ENCODE results near the gene EMP2. TPM values are rescaled to one million over a fixed set of nuclear protein-coding genes. Genes with fewer than 3 reads are reported as not detected.
A peak's percentile ranks its signal among the peaks of the same experiment; 100 is the strongest.
"Not testable (repeated sequence)": the region's sequence is repeated elsewhere in the genome, so short reads cannot be mapped to it uniquely, and the experiment has no call there.

Gene EMP2
- total and polyA plus RNA-seq, 5 donors, result 34.4 to 85.0 (median 73.6) TPM

DNA sequence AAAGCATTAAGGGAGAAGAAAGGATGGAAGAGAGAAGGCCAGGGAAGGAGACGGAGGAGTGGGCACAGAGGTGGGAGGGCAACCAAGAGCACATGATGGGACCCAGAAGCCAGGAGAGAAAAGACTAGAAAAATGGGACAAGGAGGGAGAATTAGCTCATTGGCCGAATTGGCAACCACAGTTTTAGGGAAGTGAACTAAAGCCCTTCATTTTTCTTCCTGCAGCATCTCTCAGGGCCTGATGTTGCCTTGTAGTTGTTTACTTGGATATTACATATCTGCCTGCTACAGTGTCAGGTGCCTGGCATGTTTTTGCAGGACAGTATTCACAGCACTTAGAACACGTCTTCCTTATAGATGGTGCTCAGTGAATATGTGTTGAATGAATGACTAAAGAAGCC is 19.0 kb downstream of the EMP2 start:
- Histone ChIP-seq H3K27me3 (ENCODE audit: control insufficient read depth, insufficient read depth) (no peaks in the 10 kb centered on the region), H3K4me3 (ENCODE audit: low read length) (no peak overlapping the region), H3K27ac (ENCODE audit: low read length) (no peak overlapping the region), H3K9me3 (ENCODE audit: control insufficient read depth, low read length) (no peaks in the 10 kb centered on the region), H3K4me1 (ENCODE audit: control insufficient read depth, insufficient read depth, low read length) (peaks cover 42% of the 10 kb centered on the region)
- intact Hi-C loops (cut with DNase I), result no loop called here
- DNase-seq (no peak), ATAC-seq (no peak)
- WGBS, result 69% methylated on average over 3 of the region's 3 CpGs

DNA sequence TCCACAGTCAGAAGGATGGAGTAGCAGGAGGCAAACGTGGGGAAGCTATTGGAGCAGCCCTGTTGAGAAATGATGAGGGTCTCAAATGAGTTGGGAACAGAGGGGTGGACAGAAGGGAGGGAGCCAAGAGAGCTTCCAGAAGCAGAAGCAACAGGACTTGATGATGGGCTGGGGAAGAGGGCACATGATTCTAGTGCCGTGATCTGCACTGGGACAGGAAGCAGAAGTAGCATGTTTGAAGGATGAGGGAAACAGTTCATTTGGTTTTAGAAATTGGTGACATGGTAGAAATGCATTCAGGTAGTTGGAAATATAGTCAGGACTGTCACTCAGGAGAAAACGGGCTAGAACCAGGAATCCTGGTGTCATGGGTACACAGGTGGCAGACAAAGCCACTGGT is 19.4 kb downstream of the EMP2 start:
- Histone ChIP-seq H3K4me1 (ENCODE audit: control insufficient read depth, insufficient read depth, low read length) (peaks cover 44% of the 10 kb centered on the region), H3K27ac (ENCODE audit: low read length) (no peak overlapping the region), H3K27me3 (ENCODE audit: control insufficient read depth, insufficient read depth) (no peaks in the 10 kb centered on the region), H3K9me3 (ENCODE audit: control insufficient read depth, low read length) (no peaks in the 10 kb centered on the region), H3K4me3 (ENCODE audit: low read length) (no peak overlapping the region)
- 76% methylated on average over 3 of the region's 3 CpGs for WGBS
- ATAC-seq, result no peak
- no peak for DNase-seq
- intact Hi-C loops (cut with DNase I), result no loop called here

DNA sequence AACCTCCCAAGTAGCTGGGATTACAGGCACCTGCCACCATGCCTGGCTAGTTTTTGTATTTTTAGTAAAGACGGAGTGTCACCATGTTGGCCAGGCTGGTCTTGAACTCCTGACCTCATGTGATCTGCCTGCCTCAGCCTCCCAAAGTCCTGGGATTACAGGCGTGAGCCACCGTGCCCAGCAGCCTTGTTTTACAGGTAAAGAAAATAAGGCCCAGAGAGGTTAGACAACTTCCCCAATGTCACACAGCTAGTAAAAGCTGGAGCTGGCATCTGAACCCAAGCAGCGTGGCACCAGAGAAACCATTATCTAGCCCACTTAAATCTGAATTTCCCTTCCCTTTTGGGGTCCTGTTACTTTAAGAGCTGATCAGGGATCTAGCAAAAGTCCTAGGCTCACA is 20.6 kb downstream of the EMP2 start:
- H3K9me3 ChIP-seq (ENCODE audit: control insufficient read depth, low read length); H3K4me3 ChIP-seq (ENCODE audit: low read length); ATAC-seq; H3K27me3 ChIP-seq (ENCODE audit: control insufficient read depth, insufficient read depth): not testable (repeated sequence)
- intact Hi-C loops (cut with DNase I), result loop anchor here in 1 of 4 donors (10.0 kb wide), 1 partner anchor 55 kb away; no protein-coding TSS in a partner anchor
- WGBS, result 87% methylated on average over 4 of the region's 4 CpGs
- peak in 1 of 3 donors; percentile 11 for DNase-seq
- Histone ChIP-seq H3K27ac (ENCODE audit: low read length) (peak overlapping the region; percentile 84), H3K4me1 (ENCODE audit: control insufficient read depth, insufficient read depth, low read length) (peaks cover 37% of the 10 kb centered on the region)

GRCh38 chr16:10558746-10559641 is 21.4 kb downstream of the EMP2 start:
- Histone ChIP-seq H3K9me3 (ENCODE audit: control insufficient read depth, low read length) (no peaks in the 10 kb centered on the region), H3K4me3 (ENCODE audit: low read length) (peak overlapping the region; percentile 8), H3K27ac (ENCODE audit: low read length) (peak overlapping the region; percentile 84), H3K4me1 (ENCODE audit: control insufficient read depth, insufficient read depth, low read length) (peaks cover 34% of the 10 kb centered on the region), H3K27me3 (ENCODE audit: control insufficient read depth, insufficient read depth) (no peaks in the 10 kb centered on the region)
- intact Hi-C loops (cut with DNase I), result loop anchor here in 1 of 4 donors (10.0 kb wide), 1 partner anchor 56 kb away; no protein-coding TSS in a partner anchor
- DNase-seq (peak; percentile 87 to 93 (median 93)), ATAC-seq (peak; percentile 88 to 89)
- 12% methylated on average over 25 of the region's 25 CpGs for WGBS

- WGBS, result 31% methylated on average over 7 of the region's 7 CpGs
- DNase-seq (peak in 2 of 3 donors; percentile 30 to 66), ATAC-seq (peak; percentile 50 to 74)
- Histone ChIP-seq H3K4me3 (ENCODE audit: low read length) (peak overlapping the region; percentile 8), H3K27ac (ENCODE audit: low read length) (peak overlapping the region; percentile 84), H3K9me3 (ENCODE audit: control insufficient read depth, low read length) (no peaks in the 10 kb centered on the region), H3K4me1 (ENCODE audit: control insufficient read depth, insufficient read depth, low read length) (peaks cover 31% of the 10 kb centered on the region), H3K27me3 (ENCODE audit: control insufficient read depth, insufficient read depth) (no peaks in the 10 kb centered on the region)
- intact Hi-C loops (cut with DNase I), result loop anchor here in 1 of 4 donors (10.0 kb wide), 1 partner anchor 56 kb away; no protein-coding TSS in a partner anchor
These were observed 22.1 kb downstream of the EMP2 start for GRCh38 chr16:10558305-10558704.

DNA sequence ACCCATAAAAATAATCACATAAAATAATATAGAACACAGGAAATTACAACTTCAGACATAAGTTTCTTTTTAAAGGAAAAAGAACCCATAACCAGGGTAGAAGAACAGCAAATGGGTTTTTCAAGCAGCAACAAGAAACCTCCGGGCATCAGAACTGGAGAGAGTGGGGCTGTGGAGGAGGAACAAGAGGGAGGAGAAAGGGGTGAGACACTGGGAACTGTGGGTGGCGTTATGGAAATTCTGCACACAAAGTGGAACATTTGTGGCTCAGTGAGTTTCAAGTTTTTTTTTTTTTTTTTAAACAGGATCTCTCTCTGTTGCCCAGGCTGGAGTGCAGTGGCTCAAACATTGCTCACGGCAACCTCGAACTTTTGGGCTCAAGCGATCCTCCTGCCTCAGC is 22.6 kb downstream of the EMP2 start:
- Histone ChIP-seq H3K4me3 (ENCODE audit: low read length) (no peak overlapping the region), H3K4me1 (ENCODE audit: control insufficient read depth, insufficient read depth, low read length) (peaks cover 30% of the 10 kb centered on the region), H3K9me3 (ENCODE audit: control insufficient read depth, low read length) (no peaks in the 10 kb centered on the region), H3K27me3 (ENCODE audit: control insufficient read depth, insufficient read depth) (no peaks in the 10 kb centered on the region), H3K27ac (ENCODE audit: low read length) (peak overlapping the region; percentile 84)
- 82% methylated on average over 5 of the region's 5 CpGs for WGBS
- intact Hi-C loops (cut with DNase I), result loop anchor here in 1 of 4 donors (10.0 kb wide), 1 partner anchor 57 kb away; no protein-coding TSS in a partner anchor
- ATAC-seq (no peak), DNase-seq (no peak)

GRCh38 chr16:10556236-10556635 is 24.2 kb downstream of the EMP2 start:
- H3K27ac ChIP-seq (ENCODE audit: low read length), result no peak overlapping the region

DNA sequence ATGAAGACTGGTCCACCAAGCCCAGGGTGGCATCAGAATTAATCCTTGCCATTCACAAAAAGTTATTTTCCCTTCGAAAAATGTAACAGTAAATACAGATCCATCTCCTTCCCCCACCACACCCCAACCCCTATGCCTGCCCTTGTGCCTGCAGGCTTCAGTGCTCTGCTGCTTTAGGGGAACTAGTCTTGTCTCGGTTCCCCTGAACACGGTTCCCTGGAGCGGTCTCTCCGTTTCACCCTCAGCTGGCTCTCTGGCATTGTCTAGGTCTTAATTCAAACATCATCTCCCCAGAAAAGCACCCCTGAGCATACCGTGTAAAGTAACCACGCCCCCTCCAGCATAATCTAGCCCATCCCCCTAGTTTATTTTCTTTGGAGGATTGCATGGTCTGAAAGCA is 25.8 kb downstream of the EMP2 start:
- Histone ChIP-seq H3K27me3 (ENCODE audit: control insufficient read depth, insufficient read depth) (no peaks in the 10 kb centered on the region), H3K9me3 (ENCODE audit: control insufficient read depth, low read length) (no peaks in the 10 kb centered on the region), H3K27ac (ENCODE audit: low read length) (no peak overlapping the region), H3K4me3 (ENCODE audit: low read length) (no peak overlapping the region), H3K4me1 (ENCODE audit: control insufficient read depth, insufficient read depth, low read length) (peaks cover 13% of the 10 kb centered on the region)
- 83% methylated on average over 7 of the region's 7 CpGs for WGBS
- DNase-seq (peak in 1 of 3 donors; percentile 21), ATAC-seq (no peak)
- intact Hi-C loops (cut with DNase I), result loop anchor here in 1 of 4 donors (10.0 kb wide), 1 partner anchor 60 kb away; no protein-coding TSS in a partner anchor

More at GRCh38 chr16:10556236-10556635, 24.2 kb downstream of the EMP2 start:
- WGBS, result 72% methylated on average over 3 of the region's 3 CpGs
- H3K27me3 ChIP-seq (ENCODE audit: control insufficient read depth, insufficient read depth), result no peaks in the 10 kb centered on the region
- no peaks in the 10 kb centered on the region for H3K9me3 ChIP-seq (ENCODE audit: control insufficient read depth, low read length)
- intact Hi-C loops (cut with DNase I), result loop anchor here in 1 of 4 donors (10.0 kb wide), 1 partner anchor 59 kb away; no protein-coding TSS in a partner anchor
- ATAC-seq, result no peak
- no peak overlapping the region for H3K4me3 ChIP-seq (ENCODE audit: low read length)
- DNase-seq, result peak in 1 of 3 donors; percentile 41
- H3K4me1 ChIP-seq (ENCODE audit: control insufficient read depth, insufficient read depth, low read length), result peaks cover 25% of the 10 kb centered on the region

DNA sequence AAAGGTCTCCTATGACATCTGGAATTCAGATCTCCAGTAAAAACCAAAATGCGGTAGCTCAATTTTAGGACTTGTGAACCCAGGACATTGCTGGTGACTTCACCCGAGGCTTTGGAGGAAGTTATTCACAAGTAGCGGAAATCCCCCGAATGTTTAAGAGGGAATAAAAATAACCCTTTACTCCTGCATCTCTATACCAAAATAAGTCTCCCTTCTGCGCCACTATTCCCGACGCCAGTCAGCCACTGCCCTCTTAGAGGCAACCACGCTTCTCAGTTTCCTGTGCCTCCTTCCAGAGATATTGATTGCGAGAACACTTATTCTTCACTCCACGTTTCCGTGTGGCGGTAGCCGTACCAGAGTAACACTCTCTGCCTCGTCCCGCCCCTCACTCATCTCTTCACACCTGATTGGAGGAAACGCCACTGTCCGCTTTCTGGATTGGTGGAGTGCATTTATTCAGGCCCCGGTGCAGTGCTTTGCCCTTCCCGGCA is 27.4 kb downstream of the EMP2 start:
- DNase-seq, result peak; percentile 59 to 83 (median 81)
- Histone ChIP-seq H3K4me1 (ENCODE audit: control insufficient read depth, insufficient read depth, low read length) (peaks cover 5% of the 10 kb centered on the region), H3K9me3 (ENCODE audit: control insufficient read depth, low read length) (peaks cover 2% of the 10 kb centered on the region), H3K27ac (ENCODE audit: low read length) (peak overlapping the region; percentile 95), H3K27me3 (ENCODE audit: control insufficient read depth, insufficient read depth) (no peaks in the 10 kb centered on the region), H3K4me3 (ENCODE audit: low read length) (peak overlapping the region; percentile 63)
- 36% methylated on average over 19 of the region's 19 CpGs for WGBS
- intact Hi-C loops (cut with DNase I), result loop anchor here in 1 of 4 donors (10.0 kb wide), 1 partner anchor 62 kb away; no protein-coding TSS in a partner anchor
- peak; percentile 89 to 90 for ATAC-seq

DNA sequence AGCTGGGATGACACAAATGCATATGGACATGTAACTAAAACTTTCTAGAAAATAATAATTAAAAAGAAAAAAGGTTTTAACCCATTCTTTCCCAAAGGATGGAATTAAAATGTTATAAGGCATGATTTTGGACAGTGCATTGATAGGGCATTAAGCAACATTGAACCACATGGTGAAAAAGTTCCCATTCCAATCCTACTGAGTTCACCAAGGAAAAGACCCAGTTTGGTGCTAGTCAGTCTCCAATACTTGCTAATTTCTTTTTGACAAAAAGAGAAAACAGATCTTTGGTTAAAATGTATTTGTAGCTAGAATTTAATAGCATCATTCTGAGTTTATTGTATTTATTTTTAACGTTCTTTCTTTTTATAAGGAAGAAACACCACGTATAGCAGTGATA is 28.1 kb downstream of the EMP2 start:
- no peak for DNase-seq
- WGBS, result 74% methylated on average over 2 of the region's 2 CpGs
- Histone ChIP-seq H3K9me3 (ENCODE audit: control insufficient read depth, low read length) (peaks cover 2% of the 10 kb centered on the region), H3K27me3 (ENCODE audit: control insufficient read depth, insufficient read depth) (no peaks in the 10 kb centered on the region), H3K4me1 (ENCODE audit: control insufficient read depth, insufficient read depth, low read length) (peaks cover 5% of the 10 kb centered on the region), H3K27ac (ENCODE audit: low read length) (no peak overlapping the region), H3K4me3 (ENCODE audit: low read length) (no peak overlapping the region)
- intact Hi-C loops (cut with DNase I), result loop anchor here in 1 of 4 donors (10.0 kb wide), 1 partner anchor 63 kb away; no protein-coding TSS in a partner anchor
- ATAC-seq, result no peak

DNA sequence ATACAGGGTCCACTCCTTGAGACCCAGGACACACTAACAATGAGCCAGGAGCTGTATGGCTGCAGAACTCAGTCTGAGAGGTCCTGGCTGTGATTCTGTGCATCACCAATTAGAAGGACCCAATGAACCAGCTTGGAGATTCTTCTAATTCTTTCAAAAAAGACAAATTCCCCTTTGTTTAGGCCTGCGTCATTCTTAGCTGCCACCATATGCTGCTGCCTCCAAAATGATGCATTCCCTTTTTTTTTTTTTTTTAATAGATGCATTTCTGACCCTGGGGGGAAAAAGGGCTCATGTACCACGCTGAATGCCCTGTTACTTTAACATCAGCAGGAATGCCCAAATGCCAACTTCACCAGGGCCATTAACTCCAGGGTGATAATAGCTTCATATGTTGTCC is 28.5 kb downstream of the EMP2 start:
- Histone ChIP-seq H3K4me3 (ENCODE audit: low read length) (no peak overlapping the region), H3K4me1 (ENCODE audit: control insufficient read depth, insufficient read depth, low read length) (peaks cover 4% of the 10 kb centered on the region), H3K27ac (ENCODE audit: low read length) (no peak overlapping the region), H3K9me3 (ENCODE audit: control insufficient read depth, low read length) (peaks cover 2% of the 10 kb centered on the region), H3K27me3 (ENCODE audit: control insufficient read depth, insufficient read depth) (no peaks in the 10 kb centered on the region)
- ATAC-seq (no peak), DNase-seq (no peak)
- 88% methylated on average over 2 of the region's 2 CpGs for WGBS
- intact Hi-C loops (cut with DNase I), result loop anchor here in 1 of 4 donors (10.0 kb wide), 1 partner anchor 63 kb away; no protein-coding TSS in a partner anchor
